ENCODE measurements around the gene PAPPA2. TPM values are rescaled to one million over a fixed set of nuclear protein-coding genes. Genes with fewer than 3 reads are reported as not detected.

The PAPPA2 gene
- total and polyA plus RNA-seq, 2 of the 4 experiments (the other 2 are of a cell fraction), result 0.10 to 0.18 TPM

DNA sequence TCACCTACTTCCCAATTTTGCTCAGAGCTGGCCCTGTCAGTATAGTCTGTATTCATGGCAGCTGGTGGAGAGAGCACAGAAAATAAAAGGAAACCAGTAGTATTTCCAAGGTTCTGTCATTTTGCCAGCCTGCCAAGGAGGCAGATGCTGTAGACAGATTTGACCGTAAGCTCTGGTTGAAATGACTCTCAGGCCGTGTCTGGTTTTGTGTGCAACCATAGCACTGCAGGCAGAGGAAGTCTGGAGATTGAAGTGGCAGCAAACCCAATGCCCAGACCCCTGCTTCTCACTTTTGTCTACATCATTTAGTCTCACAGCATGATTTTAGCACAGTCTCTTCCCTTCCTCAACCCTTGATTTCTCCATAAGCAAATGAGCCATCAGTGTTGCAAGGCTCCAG lies 291.7 kb downstream of the PAPPA2 start:
- BruUV-seq (replicated peaks), result no TSS peak
- H3K9me1 ChIP-seq (ENCODE audit: insufficient read depth, low read length), result no peaks in the 10 kb centered on the region
- ATAC-seq (ENCODE audit: low read depth) (no peak), DNase-seq (no peak)
- no peak overlapping the region for H2AFZ ChIP-seq (replicated peaks; ENCODE audit: low read length, poor library complexity)
- no peak overlapping the region for H3K27ac ChIP-seq (ENCODE audit: insufficient read depth, low read length)
- H3K9ac ChIP-seq (ENCODE audit: low read depth, low read length), result no peak overlapping the region
- CTCF ChIA-PET, result no interaction called here
- H2AK5ac ChIP-seq (ENCODE audit: low read depth, low read length), result no peak overlapping the region
- H2AK9ac ChIP-seq (replicated peaks; ENCODE audit: low read depth, low read length, poor library complexity), result no peak overlapping the region
- no peak overlapping the region for H2BK20ac ChIP-seq (ENCODE audit: low read depth, low read length)
- no peaks in the 10 kb centered on the region for H3K4me1 ChIP-seq (ENCODE audit: control insufficient read depth, insufficient read depth, low read length)
- H3K27me3 ChIP-seq (ENCODE audit: control insufficient read depth, insufficient read depth, low read length), result no peaks in the 10 kb centered on the region
- H4K5ac ChIP-seq (ENCODE audit: low read depth, low read length), result no peak overlapping the region
- no peak overlapping the region for H2BK15ac ChIP-seq (ENCODE audit: low read depth, low read length)
- no peak overlapping the region for H3K56ac ChIP-seq (ENCODE audit: extremely low read depth, insufficient read depth, low read length)
- H4K20me1 ChIP-seq (ENCODE audit: insufficient read depth, low read length), result no peaks in the 10 kb centered on the region
- no peaks in the 10 kb centered on the region for H3K36me3 ChIP-seq (ENCODE audit: control insufficient read depth, insufficient read depth, low read length)
- H4K91ac ChIP-seq (ENCODE audit: insufficient read depth, low read depth, low read length), result no peak overlapping the region
- H3K9me3 ChIP-seq (ENCODE audit: control insufficient read depth, insufficient read depth, low read length), result no peaks in the 10 kb centered on the region; the same call in 1 of the 2 replicates
- H2BK120ac ChIP-seq (ENCODE audit: low read depth, low read length), result no peak overlapping the region
- intact Hi-C loops (cut with micrococcal nuclease), result no loop called here
- no peak overlapping the region for H3K4ac ChIP-seq (ENCODE audit: low read depth, low read length)
- H3K4me2 ChIP-seq (ENCODE audit: low read depth, low read length), result no peak overlapping the region
- no peak overlapping the region for H3K18ac ChIP-seq (ENCODE audit: low read depth, low read length)
- no peak for TF ChIP-seq RCOR1 (IDR thresholded peaks at IDR 0.05; ENCODE audit: insufficient replicate concordance, low read length)
- TF ChIP-seq FOS (IDR thresholded peaks at IDR 0.05; ENCODE audit: low read depth, low read length), result no peak
- TF ChIP-seq SMC3 (IDR thresholded peaks at IDR 0.05; ENCODE audit: low read depth, low read length), result no peak
- no peak for TF ChIP-seq MAFK (IDR thresholded peaks at IDR 0.05; ENCODE audit: low read depth, low read length)
- no peak for TF ChIP-seq MXI1 (IDR thresholded peaks at IDR 0.05; ENCODE audit: borderline replicate concordance, low read depth, low read length)
- TF ChIP-seq CEBPB (IDR thresholded peaks at IDR 0.05; ENCODE audit: low read depth, low read length), result no peak
- TF ChIP-seq RFX5 (IDR thresholded peaks at IDR 0.05; ENCODE audit: low read depth, low read length), result no peak
- TF ChIP-seq RAD21 (IDR thresholded peaks at IDR 0.05; ENCODE audit: low read length), result no peak
- TF ChIP-seq MAZ (IDR thresholded peaks at IDR 0.05; ENCODE audit: borderline replicate concordance, low read depth, low read length), result no peak
- TF ChIP-seq, protein P1, sequence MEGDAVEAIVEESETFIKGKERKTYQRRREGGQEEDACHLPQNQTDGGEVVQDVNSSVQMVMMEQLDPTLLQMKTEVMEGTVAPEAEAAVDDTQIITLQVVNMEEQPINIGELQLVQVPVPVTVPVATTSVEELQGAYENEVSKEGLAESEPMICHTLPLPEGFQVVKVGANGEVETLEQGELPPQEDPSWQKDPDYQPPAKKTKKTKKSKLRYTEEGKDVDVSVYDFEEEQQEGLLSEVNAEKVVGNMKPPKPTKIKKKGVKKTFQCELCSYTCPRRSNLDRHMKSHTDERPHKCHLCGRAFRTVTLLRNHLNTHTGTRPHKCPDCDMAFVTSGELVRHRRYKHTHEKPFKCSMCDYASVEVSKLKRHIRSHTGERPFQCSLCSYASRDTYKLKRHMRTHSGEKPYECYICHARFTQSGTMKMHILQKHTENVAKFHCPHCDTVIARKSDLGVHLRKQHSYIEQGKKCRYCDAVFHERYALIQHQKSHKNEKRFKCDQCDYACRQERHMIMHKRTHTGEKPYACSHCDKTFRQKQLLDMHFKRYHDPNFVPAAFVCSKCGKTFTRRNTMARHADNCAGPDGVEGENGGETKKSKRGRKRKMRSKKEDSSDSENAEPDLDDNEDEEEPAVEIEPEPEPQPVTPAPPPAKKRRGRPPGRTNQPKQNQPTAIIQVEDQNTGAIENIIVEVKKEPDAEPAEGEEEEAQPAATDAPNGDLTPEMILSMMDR (conservative IDR thresholded peaks at IDR 0.05; ENCODE audit: low read depth, low read length), result no peak
- TF ChIP-seq, protein P2, sequence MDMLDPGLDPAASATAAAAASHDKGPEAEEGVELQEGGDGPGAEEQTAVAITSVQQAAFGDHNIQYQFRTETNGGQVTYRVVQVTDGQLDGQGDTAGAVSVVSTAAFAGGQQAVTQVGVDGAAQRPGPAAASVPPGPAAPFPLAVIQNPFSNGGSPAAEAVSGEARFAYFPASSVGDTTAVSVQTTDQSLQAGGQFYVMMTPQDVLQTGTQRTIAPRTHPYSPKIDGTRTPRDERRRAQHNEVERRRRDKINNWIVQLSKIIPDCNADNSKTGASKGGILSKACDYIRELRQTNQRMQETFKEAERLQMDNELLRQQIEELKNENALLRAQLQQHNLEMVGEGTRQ (IDR thresholded peaks at IDR 0.05; ENCODE audit: low read depth, low read length), result no peak
- TF ChIP-seq CHD1 (IDR thresholded peaks at IDR 0.05; ENCODE audit: low read depth, low read length), result no peak
- in situ Hi-C loops (cut with MboI; ENCODE audit: low sequenced_read_pairs), result no loop called here
- H3K4me3 ChIP-seq (ENCODE audit: insufficient read depth, low read depth, low read length), result no peak overlapping the region
- H4K8ac ChIP-seq (ENCODE audit: low read depth in 2 of 2, low read length in 2 of 2), result no peak overlapping the region
- no peaks in the 10 kb centered on the region for H3K79me1 ChIP-seq (ENCODE audit: low read depth in 1 of 2, low read length in 2 of 2)
- dilution Hi-C loops (cut with HindIII; ENCODE audit: low sequenced_read_pairs, unreplicated experiment), result no loop called here
- no peak overlapping the region for H2BK5ac ChIP-seq (ENCODE audit: low read depth, low read length, poor library complexity, severe bottlenecking)
- no peak overlapping the region for H3K23ac ChIP-seq (ENCODE audit: low read depth, low read length)
- no peak overlapping the region for H3K14ac ChIP-seq (replicated peaks; ENCODE audit: low read depth, low read length)
- no CpG with 5 or more reads among the region's 2 CpGs for WGBS, 2 experiments (ENCODE audit: extremely low coverage in 2 of 2, insufficient read length in 1 of 2)
- POLR2A ChIA-PET (ENCODE audit: unreplicated experiment), result no interaction called here
